Measurements from ENCODE around the gene PSMB1.

Gene PSMB1

DNA sequence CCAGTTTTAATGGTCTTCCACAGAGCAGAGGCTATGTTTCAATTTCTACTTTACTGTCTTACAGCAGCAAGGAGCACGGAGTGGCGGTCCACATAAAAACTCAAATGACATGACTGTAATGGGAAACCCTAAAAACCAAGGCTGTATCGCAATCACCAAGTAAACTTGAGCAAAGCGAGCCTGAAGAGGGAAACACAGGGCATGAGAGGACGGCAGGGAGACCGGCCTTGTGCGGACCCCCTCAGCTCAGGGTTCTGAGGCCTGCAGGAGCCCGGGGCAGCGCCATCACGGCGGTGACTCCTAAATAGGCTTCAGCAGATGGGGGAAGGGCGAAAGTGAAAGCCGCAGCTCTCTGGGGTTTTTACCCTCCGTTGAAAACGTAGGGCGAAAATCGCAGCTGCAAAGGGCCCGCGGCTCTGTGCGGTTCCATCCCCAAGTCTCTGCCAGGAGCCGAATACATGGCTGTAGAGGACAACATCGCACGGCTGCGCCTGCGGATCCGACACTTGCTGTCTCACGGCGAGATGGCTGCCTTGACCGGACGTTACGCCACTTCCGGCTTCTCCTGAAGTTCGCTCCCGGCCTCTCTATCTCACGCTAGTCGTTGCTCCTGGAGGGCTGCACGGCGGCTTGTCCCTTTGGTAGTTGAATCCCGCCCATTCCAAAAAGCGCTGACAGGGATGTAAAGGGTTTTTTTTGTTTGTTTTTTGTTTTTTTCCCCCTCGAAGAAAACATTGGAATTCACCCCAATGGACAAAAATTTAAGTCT lies at the start of gene PSMB1:
PSMB1 (minus strand) TSS at position 543 of the 769 bp plus-strand sequence; CDS start at position 478, 65 bp downstream.
- peak; percentile 98 for DNase-seq

DNA sequence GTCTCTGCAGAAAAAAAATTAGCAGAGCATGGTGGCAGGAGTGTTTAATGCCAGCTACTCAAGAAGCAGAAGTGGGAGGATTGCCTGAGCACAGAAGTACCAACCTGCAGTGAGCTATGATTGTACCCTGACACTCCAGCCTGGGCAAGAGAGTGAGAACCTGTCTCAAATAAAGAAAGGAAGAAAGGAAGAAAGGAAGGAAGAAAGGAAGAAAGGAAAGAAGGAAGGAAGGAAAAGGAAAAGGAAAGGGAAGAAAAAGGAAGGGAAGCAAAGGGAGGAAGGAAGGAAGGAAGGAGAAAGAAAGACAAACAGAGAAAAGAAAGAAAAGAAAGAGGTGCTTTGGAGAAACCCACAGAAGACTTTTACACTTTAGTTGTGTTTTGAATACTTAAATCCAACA lies 44.2 kb upstream of the PSMB1 start:
- DNase-seq, result no peak

DNA sequence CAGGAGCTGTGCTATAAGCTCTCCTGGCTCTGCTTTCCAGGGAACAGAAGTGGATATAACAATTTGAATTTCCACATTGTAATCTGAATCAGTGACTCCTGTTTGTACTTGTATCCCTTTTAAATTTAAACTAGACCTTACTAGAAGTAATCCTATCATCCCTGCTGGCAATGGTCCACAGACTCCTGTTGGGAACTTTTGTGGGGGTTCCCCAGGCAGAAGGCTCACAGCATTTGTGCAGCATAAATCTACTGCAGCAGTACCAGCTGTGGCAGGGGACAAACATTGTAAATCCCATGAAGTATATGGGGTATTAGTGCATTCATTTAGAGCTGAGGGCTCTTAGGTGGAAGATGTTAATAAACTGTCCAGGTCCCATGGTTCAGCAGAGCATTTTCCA lies 43.3 kb upstream of the PSMB1 start:
- no peak for DNase-seq

DNA sequence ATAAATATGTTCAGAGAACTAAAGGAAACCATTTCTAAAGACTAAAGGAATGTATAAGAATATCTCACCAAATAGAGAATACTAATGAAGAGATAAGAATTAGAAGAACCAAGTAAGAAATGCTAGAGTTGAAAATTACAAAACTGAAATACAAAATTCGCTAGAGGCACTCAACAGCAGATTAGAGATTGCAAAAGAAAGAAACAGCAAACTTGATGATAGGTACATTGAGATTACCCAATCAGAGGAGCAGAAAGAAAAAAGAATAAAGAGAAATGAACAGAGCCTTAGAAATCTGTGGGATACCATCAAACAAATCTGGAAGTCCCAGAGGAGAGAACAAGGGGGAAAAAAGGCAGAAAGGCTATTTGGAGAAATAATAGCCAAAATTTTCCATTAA lies 37.6 kb upstream of the PSMB1 start:
- DNase-seq, result no peak

DNA sequence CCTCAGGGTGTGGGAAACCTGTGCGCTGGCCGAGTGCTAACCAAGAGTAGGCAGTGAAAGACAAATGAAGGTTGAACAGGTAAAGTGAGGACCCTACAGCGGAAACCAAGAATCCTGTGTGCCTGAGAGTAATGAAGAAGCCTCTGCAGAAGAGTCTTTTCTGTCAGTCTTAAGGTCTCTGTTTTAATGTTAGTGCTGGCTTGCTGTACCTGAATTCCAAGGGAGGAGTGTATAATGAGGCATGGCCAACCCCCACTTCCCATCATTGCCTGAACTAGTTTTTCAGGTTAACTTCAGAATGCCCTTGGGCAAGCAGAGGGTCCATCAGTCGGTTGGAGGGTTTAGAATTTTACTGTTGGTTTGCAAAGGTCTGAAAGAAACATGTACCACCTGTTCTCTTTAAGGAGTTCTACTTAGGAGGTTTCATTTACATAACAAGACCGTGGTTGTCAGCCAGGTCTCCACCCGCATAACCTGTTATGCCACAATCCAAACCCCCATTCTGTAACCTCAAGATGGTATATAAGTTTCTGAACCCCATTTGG lies 31.9 kb upstream of the PSMB1 start:
- no peak for DNase-seq

DNA sequence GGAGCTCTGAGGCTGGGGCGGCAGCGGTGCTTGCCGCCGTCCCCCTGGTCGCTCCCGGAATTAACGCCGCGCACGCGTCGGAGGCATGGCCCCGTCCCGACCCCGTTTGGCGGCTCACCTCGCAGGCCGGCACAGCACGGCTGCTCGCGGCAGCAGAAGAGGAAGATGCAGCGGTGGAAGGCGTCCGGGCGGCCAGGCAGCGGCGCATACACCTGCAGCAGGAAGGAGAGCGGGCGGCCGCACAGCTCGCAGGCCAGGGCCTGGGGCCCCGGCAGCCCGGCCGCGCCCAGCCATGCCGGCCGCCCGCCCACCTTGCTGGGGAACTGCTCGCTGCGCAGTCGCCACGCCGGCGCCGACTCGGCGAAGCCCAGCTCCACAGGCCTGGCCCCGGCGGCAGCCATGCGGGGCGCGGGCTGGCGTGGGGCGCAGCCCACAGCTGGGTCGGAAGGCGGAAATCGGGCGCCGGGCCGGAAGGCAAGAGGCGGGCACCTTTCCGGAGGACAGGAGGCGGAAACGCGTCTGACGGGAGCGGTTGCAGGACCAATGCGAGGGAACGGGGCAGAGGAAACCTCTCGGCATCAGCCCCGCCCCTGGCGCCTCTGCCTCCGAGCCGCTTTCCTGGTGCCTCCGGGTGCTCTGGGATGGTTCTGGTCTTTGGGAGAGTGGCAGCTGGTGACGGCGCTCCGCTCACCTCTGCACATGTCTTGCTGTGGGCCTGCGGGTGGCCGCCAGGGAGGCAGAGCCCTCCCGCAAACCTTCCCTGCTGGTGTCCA lies 31.3 kb upstream of the PSMB1 start, which contains the start of gene PDCD2:
PDCD2 (minus strand) TSS at position 457 of the 773 bp plus-strand sequence; CDS start at position 401, 56 bp downstream.
- DNase-seq, result peak; percentile 95

DNA sequence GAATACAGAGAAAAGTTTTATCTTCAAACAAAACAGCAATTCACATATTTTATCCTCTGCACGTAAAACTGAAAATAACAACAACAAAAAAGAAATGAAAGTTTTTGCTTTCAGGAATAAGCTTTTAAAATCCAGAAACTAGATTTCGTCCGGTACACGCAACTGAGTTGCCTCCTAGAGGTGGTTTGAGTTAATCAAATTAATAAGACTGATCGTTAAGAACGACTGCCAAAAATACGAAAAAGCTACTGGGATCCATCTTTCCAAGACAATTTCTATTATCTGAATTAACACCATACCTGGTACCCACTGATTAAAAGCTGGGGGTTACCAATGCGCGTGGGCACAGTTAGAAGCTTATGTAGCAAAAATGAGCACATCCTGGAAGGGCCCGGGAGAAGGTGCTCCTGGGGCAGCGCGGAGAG lies 30.7 kb upstream of the PSMB1 start:
- no peak for DNase-seq

DNA sequence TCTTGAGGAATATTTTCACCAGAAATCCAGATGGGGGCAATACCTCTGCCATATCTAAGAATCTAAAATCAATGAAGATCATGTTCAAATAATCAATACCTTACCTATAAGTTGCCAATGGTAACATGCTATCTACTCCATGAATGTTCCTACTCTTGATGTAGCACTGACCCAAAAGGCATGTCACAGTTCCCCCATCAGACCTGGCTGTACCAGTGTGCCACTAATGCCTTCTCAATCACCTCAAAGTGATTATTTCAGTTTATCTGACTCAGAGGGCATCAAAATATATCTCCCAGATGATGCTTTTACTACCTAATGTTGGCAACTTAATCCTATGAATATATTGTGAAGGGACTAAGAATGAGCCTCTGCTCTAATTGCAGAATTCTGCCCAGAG lies 25.8 kb upstream of the PSMB1 start:
- DNase-seq, result no peak

DNA sequence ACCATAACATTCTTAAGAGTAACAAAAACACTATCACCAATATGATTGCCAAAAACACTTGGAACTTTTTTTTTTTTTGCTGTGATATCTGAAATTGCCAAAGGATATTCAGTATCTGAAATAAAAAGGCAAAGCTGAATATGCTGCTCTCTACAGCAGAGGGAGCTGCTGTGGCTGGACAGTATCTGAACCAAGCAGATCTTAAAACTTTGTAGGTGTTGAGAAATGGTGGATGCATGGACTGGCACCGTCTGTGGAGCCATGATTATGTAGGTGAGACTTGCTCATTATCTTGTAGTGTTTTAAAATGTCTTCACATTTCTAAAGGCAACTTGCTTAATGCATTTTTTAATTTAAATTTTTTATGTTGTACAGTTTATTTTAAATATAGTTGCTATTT lies 22.1 kb upstream of the PSMB1 start:
- DNase-seq, result no peak

DNA sequence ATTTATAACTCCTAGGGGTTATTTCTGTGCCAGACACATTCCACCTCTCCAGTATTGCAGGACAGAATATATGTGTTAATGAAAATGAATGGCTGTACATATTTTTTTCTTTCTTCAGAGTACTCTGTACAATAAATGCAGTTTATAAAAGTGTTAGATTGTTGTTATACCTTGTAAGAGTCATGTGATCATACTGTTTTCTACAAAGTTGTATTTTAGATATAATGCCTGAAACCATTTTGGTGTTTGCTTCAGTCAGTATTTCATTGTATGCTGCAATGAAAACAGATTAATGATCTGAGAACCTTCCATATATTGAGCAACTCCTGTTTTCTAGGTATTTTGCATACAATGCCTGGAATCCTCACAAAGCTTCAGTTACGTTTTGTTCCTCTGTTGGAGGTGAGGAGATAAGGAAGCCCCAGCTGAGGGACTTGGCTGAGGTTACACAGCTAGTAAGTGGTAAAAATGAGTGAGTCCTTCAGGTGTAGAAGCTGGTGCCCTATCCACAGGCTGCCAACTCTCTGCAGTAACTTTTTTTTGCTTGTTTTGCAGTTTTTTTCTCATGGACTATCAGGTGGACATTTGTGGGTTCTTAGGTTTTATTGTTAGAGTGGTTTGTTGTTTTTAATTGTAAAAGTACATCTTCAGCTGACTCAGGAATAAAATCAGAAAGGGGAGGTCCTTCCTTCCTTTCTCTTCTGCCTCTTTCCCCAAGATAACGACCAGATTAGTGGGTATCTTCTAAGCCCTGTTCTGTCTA lies 19.8 kb upstream of the PSMB1 start:
- DNase-seq, result no peak

DNA sequence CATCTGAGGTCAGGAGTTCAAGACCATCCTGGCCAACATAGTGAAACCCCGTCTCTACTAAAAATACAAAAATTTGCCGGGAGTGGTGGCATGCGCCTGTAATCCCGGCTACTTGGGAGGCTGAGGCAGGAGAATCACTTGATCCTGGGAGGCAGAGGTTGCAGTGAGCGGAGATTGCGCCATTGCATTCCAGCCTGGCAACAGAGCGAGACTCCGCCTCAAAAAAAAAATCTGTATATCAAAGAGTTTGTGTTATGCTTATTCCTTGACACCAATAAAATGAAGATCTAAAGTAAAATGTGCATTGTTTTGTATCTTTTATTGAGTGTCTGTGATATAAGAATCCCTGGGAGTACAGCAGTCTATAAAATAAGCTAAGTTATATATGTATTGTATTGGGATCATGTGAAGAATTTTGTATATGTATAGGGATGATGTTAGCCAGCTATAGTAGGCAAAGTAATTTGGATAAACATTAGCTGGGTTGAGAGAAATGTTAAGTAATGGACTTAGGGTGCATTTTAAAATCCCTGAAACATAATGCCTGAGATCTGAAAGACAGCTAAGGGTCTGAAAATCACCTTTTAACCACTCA lies 11.9 kb upstream of the PSMB1 start:
- no peak for DNase-seq

DNA sequence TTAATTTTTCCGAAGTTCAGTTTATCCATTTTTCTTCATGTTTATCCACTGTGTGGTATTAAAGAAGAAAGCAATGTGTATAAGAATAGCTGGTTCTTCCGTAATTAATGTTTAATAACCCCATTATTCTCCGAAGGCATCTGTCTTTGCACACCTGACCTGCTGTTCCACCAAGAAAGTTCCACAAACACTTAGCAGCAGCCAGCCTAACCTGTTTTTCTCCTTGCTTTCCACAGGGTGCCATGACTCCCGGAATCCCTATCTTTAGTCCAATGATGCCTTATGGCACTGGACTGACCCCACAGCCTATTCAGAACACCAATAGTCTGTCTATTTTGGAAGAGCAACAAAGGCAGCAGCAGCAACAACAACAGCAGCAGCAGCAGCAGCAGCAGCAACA lies 8.4 kb upstream of the PSMB1 start:
- no peak for DNase-seq

DNA sequence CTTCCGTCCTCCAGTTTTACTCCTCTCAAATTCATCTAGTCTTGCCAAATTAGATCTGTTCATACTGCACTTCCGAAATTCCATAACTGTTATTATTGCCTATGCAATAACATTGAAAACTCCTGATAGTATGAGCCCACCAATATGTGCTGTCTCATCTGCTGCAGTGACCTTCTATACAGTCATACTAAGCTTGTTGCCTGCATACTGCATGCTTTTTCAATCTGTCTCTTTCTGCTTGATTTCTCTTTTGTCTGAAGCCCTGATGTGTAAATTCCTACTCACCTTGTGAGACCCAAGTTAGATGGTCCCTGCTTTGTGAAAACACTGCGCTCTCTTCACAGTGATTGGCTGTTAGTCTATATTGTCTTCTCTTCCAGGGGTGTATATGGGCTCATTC lies 2.2 kb upstream of the PSMB1 start:
- DNase-seq, result no peak

DNA sequence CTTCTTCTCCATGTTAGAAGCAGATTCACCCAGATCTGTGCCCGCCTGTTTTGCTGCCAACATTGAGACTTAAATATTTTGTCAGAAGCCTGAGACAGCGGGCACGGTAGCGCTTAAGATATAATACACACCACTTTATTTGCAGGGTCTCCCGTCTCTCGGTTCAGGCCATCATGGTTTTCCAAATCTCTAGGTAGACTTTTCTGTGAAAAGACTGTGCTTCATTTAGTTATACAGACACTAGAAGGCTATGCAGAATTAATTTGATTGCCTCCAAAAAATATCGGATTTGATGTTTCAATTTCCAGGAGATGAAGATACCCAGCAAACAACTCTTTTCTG lies 1.7 kb upstream of the PSMB1 start:
- DNase-seq, result no peak

DNA sequence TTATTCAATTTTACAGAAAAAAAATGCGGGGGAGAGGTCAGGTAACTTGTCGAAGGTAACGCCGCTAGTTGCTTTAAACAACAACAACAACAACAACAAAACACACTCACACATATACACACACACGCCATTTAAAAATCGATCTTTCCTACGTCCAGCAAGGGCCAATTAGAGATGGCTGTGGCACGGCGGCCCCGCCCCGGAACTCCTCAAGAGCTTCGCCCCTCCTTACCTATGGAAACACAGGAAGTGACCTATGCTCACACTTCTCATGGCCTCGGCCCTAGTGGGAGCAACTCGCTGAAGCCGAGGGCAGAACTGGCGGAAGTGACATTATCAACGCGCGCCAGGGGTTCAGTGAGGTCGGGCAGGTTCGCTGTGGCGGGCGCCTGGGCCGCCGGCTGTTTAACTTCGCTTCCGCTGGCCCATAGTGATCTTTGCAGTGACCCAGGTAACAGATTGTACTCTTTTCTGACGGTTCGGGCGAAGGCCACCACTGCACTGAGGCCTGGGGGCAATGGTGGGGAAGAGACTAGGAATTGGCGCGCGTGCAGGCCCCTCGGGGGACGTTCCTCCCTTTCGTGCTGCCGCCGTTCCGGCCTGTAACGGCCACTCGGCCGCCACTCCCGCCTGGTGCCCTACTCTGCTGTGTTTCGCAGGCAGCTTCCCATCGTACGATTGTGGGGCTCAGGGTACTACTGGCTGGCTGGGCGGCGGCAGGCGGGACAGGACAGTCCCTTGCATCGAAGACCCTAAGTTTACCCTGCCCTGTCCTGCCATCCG lies 1.1 kb upstream of the PSMB1 start, which contains the start of gene TBP:
TBP (plus strand) TSS at position 357 of the 783 bp plus-strand sequence. CDS start 2,661 bp downstream, outside the sequence.
- DNase-seq, result peak; percentile 99

DNA sequence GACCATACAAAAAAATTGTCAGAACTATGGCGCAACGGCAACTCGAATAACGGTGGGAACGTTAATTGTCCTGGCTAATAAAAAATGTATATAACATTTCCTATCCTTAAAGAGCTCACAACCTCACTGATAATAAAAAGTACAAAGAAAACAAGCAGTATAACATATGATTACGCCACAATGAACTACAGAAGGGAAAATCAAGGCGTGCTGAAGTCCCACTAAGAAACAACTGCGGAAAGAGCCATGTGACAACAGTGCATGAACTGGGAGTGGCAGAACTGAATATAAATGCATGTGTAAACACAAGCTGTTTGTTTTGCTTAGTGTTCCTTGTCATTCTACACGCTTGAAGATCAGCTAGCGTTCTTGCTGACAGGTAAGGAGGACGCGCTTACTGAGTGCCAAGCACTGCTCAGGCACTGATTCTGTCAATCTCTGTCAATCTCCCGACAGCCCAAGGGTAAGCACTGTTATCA lies 466 bp upstream of the PSMB1 start:
- DNase-seq, result no peak

DNA sequence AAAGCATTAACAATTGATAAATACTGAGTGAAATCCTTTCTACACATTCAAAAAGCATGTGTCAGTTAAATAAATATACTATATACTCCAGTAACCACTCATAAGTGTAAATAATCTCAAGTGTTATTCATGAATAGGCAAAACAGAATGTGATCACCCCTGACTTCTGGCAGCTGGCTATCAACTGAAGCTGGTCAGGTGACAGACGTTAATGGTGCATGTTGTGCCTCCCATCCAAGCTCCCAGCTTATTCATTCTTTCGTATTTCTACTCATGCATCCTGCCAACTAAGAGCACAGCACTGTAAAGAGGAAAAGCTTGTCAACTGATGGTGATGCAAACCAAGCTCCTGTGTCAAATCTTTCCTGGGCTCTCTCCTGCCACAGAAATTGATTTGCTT lies 7.7 kb downstream of the PSMB1 start:
- DNase-seq, result no peak

DNA sequence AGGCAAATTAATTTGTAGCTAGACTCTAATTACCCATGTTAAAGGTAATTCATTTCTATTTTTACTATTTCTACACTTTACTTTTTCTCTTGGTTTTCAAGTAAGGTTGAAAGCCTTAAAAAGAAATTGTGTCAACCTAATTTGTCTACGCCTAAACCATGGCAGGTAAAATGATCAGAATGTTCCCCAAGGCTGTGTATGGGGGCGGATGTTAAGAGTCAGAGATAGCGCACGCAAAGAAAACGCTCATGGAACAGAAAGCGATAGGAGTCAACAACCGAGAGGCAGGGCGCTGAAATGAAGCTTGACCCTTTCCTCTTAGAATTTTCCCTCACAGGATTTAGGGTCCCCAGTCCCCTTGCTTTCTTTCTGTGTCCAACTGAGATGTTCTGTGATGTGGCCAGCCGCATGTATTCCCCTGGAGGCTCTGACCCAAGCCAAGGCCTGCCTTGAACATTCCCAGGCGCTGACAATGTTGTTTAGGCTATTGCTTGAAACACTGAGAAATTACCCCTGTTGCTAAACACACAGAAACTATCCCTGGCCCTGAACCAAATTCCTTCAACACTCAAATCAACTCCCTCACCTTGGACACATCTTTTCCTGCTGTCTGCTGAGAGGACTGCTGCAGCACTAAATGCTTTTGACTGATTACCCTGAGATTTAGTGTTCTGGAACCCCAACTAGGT lies 10.9 kb downstream of the PSMB1 start:
- DNase-seq, result no peak

DNA sequence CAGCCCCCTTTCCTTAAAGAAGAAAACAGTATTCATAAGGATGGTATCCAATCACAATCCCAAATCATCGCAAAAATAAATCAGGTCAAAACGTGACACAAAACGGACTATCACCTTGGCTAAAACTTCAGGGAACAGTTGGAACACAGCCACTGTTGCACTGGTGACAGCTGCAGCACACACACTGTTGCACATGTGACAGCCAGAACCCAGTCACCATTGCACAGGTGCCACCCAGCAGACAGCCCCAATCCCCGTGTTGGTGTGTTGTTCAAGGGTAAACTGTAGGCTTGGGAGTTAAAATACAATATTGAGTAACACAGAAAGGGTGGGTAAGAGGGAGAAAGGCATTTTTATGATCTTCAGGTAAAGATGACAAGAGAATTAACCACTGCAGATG lies 15.8 kb downstream of the PSMB1 start:
- DNase-seq, result no peak

DNA sequence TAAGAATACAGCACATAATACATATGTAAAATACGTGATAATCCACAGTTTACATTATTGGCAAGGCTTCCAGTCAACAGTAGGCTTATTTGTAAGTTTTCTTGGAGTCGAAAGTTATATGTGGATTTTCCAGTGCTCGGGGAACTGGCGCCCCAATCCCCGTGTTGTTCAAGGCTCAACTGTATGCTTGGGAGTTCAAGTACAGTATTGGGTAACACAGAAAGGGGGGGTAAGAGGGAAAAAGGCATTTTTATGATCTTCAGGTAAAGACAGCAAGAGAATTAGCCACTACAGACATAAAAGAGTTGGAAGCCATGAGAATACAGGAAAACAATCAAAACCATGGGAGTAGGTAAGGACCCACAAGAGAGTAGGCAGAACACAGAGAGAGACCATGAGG lies 16.4 kb downstream of the PSMB1 start:
- DNase-seq, result no peak

DNA sequence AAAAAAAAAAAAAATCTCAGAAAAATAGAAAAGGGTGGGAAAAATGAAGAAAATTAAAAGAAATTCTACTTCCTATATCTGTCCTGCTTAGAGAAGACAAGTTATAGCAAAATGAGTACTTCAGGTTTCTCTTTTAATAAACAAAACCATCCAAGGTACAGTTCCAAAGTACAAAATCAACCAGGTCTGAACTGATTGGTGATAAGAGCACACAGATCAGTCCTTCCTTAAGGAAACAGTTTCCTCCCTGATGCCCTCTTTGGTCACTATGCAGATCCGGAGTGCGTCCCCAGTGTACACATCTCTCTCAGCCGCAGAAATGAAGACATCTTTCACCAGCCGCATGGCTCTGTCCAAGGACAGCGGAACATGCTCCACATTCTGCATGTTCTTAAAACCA lies 18.1 kb downstream of the PSMB1 start:
- DNase-seq, result no peak
